Measurements from ENCODE around the gene CD84.

GRCh38 chr1:160500321-160500990 is 78.8 kb downstream of the CD84 start:
- TF ChIP-seq CTCF (IDR thresholded peaks at IDR 0.05; ENCODE audit: insufficient read depth, low read length, poor library complexity, severe bottlenecking) = no peak
- no peak for TF ChIP-seq EZH2phosphoT487 (conservative IDR thresholded peaks at IDR 0.05; ENCODE audit: low read length)
